ENCODE results near the gene PPP1CC. TPM values are rescaled to one million over a fixed set of nuclear protein-coding genes. Genes with fewer than 3 reads are reported as not detected.

The PPP1CC gene
- total RNA-seq, 1 donor from 2014 or later, result 137 TPM

DNA sequence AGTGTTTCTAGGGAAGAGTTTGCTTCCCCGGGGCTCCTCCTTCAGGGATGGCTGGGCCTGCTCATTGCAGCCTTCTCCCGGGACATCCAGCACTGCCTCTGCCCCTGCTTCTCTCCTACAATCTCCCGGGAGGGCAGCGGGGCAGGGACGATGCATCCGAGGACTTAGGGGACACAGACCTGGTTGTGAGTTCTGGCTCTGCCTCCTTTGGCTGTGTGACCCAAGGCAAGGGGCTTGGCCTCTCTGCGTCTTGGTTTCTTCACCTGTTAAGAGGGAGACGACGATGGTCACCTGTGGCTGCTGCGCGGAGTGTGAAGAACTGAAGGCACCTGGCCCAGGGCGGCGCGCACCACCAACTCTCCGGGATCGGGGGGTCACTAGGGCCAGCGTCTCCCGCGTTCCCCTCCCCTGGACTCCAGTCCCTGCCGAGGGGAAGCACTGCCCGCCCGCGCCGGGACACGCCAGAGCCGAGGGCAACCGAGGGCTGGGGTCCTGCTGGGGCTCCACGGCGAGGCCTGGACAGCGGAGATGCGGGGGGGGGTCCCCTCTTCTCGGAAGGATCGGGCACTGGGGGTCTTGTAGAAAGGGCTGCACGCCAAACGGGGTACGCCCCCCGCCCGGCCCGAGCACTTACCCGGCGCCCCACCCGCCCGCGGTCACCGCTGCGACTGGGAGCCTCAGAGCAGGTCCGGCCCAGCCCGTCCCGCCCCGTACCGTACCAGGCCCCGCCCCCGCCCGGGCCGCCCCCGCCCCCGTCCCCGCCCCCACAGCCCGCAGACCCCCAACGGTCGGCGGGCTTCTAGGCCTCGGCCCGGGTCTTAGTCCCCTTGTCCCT, 54.0 kb downstream of the PPP1CC start, which contains the start of gene HVCN1:
TSS of gene HVCN1 (minus strand) at position 670 of the 835 bp plus-strand sequence. CDS start 5,870 bp downstream, outside the sequence.
- Mint-ChIP-seq H3K4me1 (ENCODE audit: low read depth, unreplicated experiment) (no peaks in the 10 kb centered on the region), H3K36me3 (ENCODE audit: unreplicated experiment) (no peaks in the 10 kb centered on the region), H3K4me3 (ENCODE audit: unreplicated experiment) (peak within 1 kb of the TSS; percentile 75), H3K27ac (ENCODE audit: unreplicated experiment) (no peak within 1 kb of the TSS), H3K9me3 (ENCODE audit: unreplicated experiment) (peaks cover 2% of the 10 kb centered on the region), H3K27me3 (ENCODE audit: unreplicated experiment) (peaks cover 28% of the 10 kb centered on the region)
- TF ChIP-seq CTCF (IDR thresholded peaks at IDR 0.05; ENCODE audit: partially characterized antibody, unreplicated experiment), result no peak
- DNase-seq, result peak; percentile 29

DNA sequence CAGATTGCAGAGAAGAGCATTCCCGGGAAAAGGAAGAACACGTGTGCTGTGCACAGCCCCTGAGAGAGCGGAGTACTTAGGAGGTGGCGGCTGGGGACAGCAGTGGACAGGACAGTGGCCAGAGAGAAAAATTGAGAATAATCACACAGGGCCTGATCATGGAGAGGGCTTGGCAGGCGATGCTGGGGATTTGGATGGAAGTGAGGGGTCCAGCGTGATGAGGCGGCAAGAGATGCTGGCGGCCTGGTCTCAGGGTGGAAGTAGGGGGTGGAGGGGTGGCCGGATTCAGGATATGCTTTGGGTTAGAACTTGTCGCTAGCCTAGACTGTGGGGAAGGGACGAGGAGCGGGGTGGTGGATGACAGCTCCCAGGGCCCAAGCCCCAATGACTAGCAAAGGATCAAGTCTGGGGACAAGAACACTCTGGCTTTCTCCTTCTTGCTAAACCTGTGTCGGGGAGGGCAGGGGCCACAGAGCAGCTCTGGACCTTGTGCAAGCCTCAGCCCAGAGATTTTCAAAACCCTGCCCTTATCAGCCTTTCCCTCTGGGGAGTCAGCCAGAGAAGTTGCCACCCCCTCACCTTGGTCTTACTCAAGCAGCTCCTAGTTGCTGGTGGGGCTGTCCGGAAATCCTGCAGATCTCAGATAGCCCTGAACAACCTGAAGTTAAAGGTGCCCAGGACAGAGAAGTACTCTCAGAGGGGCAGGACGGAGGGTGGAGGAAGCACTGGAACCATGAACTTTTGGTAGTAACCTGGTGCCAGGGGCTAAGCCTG, 55.1 kb downstream of the PPP1CC start:
- no peaks in the 10 kb centered on the region for H3K36me3 Mint-ChIP-seq (ENCODE audit: unreplicated experiment)
- H3K4me3 Mint-ChIP-seq (ENCODE audit: unreplicated experiment), result peak overlapping the region; percentile 2
- H3K27ac Mint-ChIP-seq (ENCODE audit: unreplicated experiment), result no peak overlapping the region
- no peak for TF ChIP-seq CTCF (IDR thresholded peaks at IDR 0.05; ENCODE audit: partially characterized antibody, unreplicated experiment)
- peaks cover 2% of the 10 kb centered on the region for H3K9me3 Mint-ChIP-seq (ENCODE audit: unreplicated experiment)
- peaks cover 28% of the 10 kb centered on the region for H3K27me3 Mint-ChIP-seq (ENCODE audit: unreplicated experiment)
- H3K4me1 Mint-ChIP-seq (ENCODE audit: low read depth, unreplicated experiment), result no peaks in the 10 kb centered on the region
- DNase-seq, result no peak

- no peak overlapping the region for H3K4me3 Mint-ChIP-seq (ENCODE audit: unreplicated experiment)
- H3K9me3 Mint-ChIP-seq (ENCODE audit: unreplicated experiment), result no peaks in the 10 kb centered on the region
- H3K36me3 Mint-ChIP-seq (ENCODE audit: unreplicated experiment), result no peaks in the 10 kb centered on the region
- no peak for DNase-seq
- no peaks in the 10 kb centered on the region for H3K4me1 Mint-ChIP-seq (ENCODE audit: low read depth, unreplicated experiment)
- peaks cover 22% of the 10 kb centered on the region for H3K27me3 Mint-ChIP-seq (ENCODE audit: unreplicated experiment)
- TF ChIP-seq CTCF (IDR thresholded peaks at IDR 0.05; ENCODE audit: partially characterized antibody, unreplicated experiment), result no peak
- H3K27ac Mint-ChIP-seq (ENCODE audit: unreplicated experiment), result no peak overlapping the region
These were observed 56.3 kb downstream of the PPP1CC start for GRCh38 chr12:110686294-110686903.

- no peak for TF ChIP-seq CTCF (IDR thresholded peaks at IDR 0.05; ENCODE audit: partially characterized antibody, unreplicated experiment)
- no peak for DNase-seq
- Mint-ChIP-seq H3K4me3 (ENCODE audit: unreplicated experiment) (no peak overlapping the region), H3K4me1 (ENCODE audit: low read depth, unreplicated experiment) (no peaks in the 10 kb centered on the region), H3K36me3 (ENCODE audit: unreplicated experiment) (no peaks in the 10 kb centered on the region), H3K27ac (ENCODE audit: unreplicated experiment) (no peak overlapping the region), H3K9me3 (ENCODE audit: unreplicated experiment) (no peaks in the 10 kb centered on the region), H3K27me3 (ENCODE audit: unreplicated experiment) (peaks cover 13% of the 10 kb centered on the region)
These were observed 58.3 kb downstream of the PPP1CC start for GRCh38 chr12:110684312-110684836.
